GM19043 (cell line): ENCODE results near the gene SREBF1.

Experiments used
- ATAC-seq: cut with Tn5 transposase; IDR thresholded peaks from one replicate; pipeline ENCODE4 v1.9.1; 2021; ENCODE audit warnings: low read depth; ENCODE audit not compliant: unreplicated experiment

SREBF1 gene

DNA sequence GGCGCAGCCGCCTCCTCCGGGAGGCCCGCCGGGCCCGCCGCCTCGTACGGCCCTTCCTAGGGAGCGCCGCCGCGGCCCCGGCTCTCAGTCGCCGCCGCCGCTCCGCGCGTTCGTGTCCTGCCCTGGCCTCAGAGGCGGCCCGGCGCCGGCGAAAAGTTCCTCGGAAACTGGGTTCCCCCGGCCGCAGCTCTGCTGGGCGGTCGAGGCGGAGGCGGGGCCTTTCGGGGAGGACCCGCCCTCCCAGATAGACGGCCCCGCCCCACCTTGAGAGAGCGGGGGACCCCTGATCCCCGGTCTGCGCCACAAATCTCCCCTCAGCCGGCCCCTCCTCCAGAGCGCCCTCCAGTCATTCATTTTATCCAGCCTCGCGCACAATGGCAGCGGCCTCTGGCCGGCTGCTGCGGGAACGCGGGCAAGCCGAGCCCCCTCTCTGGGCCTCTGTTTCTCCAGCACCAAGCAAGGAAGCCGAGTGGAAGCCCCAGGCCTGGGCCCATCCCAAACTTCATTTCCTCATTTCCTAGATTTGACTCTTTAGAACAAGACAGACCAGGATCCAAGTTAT is at the start of gene SREBF1:
Gene SREBF1, minus strand, starts transcription at position 169 of the 562 bp plus-strand sequence. CDS start 169 bp downstream, outside the sequence.
- ATAC-seq, result no peak

DNA sequence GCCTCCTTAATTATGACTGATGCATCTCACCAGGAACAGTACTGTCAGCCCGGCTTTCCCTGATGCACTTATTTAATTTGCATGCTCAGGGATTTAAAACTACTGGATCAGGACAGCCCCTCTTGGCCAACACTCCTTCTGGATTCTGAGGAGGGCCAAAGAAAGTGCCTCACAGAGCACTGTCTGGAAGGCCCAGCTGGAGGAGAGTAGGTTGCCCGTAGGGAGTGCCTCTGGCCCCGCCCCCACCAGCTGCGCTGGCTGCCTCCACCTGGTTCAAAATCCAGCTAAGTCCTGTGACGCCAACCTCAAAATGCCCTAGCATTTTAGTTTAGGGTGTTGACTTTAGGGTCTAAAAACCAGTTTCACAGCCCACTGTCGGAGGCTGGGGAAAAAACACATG is 49.4 kb upstream of the SREBF1 start:
- no peak for ATAC-seq

DNA sequence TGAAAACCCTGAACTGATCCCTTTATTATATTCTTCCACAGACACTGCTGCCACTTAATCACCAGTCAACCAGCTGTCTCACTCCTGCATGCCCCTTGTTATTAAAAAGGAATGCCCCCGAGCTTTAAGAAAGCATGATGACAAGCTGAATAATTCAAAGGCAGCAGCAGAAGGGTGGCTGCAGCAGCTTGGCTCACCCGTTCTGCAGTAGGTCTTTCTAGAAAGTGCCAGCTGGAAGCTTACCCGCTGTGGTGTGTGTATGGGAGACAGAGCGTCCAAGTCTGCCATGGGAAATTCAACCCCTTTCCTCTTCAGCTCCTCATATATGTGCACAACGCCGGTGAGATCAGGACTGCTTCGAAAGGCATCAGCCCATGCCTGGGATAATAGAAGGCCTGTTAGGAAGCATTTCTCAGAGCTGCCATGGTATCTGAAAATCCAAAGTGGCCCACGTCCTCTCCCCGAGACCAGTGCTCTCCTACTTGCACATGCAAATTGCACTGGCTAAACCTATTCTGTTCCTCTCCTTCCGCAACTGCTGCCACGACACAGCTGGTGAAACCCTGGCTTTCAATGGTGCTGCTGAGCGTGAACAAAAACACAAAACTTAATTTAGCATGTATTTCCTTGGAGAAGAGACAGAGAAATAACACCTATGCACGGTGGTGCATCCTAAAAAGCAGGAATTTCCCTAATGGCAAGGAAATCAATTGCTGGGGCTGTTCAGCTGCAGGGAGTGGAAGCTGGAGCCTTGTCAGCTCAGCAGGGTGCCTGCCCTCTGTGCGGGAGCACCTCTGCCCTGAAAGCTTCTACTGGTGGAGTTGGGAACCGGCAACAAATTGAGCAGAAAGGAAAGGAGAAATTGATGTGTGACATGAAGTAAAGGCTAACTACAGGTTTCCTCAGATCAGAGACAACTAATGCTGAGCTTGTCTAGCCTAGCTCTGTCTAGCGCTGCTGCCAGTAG is 47.9 kb upstream of the SREBF1 start:
- ATAC-seq, result no peak

DNA sequence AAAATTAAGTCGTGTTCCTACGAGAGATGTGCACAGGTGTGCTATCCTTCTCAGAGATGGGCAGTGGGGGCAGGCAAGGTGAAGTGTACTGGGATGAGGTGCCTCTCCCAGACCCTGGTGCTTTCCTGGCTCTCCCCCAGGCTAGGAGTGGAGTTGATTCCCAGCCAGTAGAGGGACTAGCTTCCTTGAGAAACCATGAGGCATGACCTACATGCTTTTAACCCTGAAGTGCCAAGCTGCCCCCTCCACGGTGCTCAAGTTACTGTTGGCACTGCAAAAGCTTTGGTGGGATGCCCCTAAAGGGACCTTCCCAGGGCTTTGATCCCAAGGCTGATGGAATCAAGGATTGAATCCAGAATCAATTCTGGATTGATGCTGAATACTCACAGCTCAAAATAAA is 47.0 kb upstream of the SREBF1 start:
- no peak for ATAC-seq

DNA sequence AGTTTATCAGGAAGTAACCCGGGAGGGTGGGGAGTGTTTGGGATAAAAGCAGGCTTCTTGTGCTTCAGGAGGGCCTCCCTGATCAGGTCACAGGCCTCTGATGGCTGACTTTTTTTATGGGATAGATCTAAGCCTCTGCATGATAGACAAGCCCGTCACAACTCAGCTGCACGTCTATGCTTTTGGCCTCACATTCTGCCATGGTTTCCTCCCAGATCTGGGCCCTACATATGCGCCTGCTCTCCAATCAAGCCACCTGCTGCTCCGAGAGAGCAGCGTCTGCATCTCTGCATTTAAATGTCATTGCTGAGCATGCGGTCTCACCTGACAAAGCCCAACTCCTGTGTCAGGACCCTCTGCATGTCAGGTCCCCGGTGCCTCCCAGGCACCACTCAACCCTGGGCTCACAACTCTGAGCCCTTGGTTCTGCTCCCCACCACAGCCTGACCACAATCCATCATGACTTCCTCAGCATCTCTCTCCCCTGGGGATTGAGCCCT is 45.3 kb upstream of the SREBF1 start:
- ATAC-seq, result no peak

DNA sequence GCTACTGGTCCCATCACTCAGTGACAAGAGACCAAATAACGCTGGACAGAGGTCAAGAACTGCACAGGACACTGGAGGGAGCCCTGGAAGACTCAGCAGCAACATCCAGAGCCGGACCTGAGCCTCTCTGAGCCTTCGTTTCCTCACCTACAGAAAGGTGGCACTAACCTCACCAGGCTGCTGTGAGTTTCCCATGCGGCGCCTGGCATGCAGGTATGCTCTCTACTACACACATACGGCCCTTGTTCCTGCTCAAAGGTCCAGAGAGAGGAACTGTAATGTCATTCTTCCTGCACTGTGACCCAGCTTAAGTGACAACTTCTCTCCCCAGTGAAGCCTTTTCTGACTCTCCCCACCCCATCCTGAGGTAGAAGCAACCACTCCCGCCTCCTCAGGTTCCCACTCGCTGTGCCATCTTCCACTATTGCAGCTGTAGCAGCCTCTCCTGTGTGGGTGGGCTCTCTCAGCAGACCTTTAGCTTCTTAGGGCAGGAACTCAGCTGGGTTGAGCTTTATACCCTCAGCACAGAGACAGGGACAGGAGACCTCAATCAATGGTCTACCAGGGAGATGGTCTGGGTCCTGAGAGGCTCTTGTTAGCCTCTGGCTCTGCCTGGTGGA is 43.9 kb upstream of the SREBF1 start:
- no peak for ATAC-seq

DNA sequence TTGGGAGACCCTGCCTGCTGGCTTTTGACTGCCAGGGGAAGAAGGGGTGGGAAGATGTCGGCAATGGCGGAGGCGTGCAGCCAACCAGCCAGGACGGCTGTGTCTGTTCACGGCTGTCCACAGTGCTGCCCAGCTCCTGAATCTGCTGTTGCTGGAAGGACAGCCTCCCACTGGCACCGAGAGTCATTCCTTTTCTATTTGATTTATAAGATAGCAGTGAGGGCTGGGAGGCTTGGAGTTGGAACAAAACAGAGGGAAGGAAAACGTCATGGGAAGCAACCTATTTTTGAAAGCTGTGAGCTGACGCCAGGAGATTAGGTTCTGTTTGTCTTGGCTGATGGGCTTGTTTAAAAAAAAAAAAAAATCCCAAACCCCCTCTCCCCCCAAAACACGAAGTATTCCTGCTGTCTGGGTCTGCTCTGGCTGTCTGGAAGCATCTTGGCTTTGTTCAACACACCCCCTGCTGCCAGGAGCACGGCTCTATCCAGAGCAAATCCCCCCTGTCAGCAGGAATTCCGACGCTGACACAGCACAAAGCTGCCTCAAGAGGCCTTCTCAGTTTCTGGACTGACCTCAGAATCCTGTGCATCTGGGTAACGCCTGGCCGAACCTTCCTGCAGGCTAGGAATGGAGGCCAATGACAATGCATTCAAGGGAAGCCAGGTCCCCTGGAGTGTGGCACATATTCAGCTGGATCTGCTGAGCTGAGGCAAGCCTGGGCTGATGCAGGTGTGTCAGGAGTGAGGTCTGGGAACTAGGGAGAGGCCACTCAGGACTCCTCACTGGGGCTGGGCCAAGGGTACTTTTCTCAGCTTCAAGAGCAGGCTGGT is 41.0 kb upstream of the SREBF1 start:
- no peak for ATAC-seq

DNA sequence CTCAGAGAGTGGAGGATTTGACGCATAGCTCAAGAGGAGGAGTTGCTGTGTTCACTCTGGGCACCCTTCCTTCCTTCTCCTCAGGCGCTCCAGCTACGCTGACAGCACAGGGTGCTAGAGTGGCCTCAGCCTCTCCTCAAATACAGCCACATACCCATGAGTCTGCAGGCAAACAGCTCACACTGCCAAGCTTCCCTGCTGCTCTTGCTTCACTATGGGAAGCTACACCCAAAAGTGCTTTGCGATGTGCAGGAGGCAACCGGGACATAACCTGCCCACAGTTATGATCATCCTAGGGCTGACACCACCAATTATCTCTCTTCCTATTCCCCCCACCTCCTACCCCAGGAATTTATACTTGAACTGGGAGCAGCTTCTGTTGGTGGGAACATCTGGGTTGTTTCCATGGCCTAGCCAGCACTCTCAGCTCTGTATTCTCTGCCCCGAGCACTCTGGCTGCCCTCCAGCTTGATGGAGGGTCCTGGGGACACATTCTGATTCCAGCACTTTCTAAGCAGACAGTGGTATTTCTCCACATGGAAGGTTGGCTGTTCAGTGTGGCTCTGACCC is 40.3 kb upstream of the SREBF1 start:
- ATAC-seq, result no peak

DNA sequence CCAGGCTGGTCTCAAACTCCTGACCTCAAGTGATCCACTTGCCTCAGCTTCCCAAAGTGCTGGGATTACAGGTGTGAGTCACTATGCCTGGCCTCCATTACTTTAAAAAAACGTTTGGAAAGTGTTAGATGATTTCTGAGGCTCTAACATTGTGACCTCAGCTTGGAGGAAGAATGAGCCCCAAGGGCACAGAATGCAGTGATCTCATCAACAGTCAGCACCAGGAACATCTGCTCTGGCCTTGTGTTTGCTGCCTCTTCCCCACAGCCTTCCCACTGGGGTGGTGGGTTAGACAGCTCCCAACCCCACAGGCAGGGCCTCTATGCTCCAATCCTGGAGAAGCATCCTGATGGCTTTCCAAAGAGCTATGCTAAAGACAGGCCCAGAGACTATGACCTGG is 37.7 kb upstream of the SREBF1 start:
- ATAC-seq, result no peak

DNA sequence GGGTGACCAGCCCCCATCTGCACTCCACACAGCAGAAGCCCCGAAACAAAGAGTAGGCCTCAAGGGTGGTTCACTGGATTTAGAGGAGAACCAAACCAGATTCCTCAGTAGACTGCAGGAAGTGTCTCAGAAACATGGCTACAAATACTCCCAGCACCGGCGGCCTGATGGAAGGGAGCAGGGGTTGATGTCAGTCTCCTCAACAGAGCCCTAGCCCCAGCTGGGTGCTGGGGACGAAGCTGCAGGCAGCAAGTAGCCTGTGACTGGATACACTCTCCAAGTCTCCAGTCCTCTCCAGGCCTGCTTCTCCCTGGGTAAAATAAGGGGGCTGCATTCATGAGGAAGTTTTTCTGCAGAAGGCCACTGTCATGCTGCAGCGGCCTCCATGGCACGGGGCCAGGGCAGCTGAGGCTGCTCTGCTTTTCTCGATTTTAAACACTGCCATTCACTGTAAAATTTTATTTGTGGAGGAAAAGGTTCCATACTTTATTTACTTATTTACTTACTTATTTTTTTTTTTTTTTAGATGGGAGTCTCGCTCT is 36.7 kb upstream of the SREBF1 start:
- no peak for ATAC-seq

DNA sequence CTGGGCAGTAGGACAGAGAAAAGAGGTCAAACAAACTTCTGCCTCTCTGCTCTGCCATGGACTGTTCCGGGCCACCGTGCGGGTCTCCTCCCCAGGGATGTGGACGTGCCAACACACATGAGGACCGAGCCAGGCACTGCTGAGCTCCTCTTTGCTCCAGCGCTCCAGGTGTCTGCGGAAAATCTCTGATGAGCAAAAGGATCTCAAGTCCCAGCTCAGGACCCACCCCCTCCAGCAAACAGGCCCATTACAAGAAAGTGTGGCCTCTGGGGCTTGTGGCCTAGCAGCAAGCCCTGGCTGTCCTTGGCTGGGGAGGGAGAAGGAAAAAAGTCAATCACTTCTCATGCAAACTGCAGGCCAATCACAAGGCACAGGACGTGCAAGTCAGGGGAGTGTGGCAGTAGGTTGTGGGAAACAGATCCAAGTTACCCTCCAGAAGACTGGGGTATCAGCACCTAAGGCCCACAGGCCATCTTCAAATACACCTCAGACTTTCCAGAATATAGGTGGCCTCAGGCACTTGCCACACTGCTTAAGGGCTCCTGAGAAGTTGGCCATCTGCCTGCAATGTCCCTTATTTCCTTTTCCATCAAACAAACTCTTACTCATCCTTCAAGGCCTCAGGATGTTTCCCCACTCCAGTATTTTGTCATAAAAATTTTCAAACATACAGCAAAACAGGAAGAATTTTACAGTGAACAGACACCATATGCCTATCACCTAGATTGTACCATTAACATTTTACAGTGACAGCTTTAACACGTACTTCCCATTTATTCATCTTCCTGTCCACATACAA is 36.0 kb upstream of the SREBF1 start:
- no peak for ATAC-seq

DNA sequence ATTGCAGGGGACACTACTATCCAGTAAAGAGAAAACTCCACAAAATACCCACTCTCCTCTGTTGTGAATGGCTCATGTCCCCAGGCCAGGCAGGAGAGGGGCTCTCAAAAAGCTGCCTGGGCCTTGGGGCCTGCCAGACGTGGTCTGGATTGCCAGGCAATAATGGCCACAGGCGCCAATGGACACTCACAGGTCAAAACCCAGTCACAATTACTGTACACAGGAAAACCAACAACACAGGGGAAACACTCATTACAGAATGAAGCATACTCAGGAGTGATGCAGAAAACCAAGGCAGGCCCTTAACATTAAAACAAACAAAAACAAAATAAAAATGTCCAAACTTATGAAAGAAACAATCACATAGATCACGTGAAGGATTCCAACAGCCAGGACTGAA is 35.1 kb upstream of the SREBF1 start:
- ATAC-seq, result no peak

DNA sequence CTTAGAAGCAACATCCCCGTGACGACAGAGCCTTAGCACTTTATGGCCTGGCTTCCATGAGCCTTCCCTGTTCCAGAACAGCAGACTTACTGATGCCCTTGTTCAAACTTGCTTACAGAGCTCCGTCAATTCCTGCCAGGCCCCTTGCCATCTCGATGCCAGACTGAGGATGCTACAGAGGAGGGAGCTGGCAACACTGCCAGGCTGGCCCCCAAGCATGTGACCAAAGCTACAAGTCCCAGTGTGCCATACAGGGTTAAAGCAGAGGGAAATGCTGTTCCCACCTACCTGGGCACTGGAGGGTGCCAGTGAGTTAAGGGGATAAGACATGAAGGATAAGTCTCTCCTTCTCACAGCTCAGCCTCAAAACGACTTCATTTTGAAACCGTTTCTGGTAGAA is 33.5 kb upstream of the SREBF1 start:
- ATAC-seq, result no peak

DNA sequence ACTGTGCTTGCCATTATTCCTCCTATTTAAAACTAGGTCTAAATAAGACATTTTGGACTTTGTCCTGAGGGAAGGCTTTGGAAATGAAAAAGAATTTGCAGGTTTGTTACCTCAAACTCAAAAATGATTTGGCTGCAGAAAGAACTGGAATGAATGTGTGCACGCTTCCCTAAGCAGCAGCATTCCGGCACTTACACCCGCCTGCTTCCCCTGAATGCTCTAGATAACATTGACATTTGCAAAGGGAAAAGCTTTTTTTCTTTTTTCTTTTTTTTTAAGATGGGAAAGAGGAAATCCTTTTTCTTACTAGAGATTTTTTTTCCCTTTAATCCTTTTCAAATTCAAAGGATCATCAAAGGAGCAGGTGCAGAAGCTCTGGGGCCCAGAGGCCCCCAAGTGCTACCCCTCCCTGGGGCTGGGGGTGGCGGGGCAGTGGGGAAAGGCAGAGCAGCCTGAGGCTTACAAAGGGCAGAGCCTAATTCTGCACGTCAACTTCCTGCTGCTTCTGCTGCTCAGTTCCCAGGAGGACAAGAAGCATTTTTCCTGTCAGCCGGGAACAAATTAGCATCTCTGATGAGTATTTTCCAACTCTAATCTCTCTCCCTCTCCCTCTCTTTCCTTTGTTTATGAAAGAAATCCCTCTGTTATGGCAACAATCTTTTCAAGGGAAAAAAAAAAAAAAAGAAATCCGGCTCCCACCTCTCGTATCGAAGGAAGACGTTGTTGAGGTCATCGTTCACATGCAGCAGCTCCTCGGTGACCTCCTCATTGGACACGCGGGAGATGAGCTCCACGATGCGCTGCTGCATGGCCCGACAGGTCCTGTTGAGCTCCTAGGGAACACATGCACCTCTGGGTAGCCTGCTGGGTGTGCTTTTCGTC is 32.1 kb upstream of the SREBF1 start:
- ATAC-seq, result no peak

DNA sequence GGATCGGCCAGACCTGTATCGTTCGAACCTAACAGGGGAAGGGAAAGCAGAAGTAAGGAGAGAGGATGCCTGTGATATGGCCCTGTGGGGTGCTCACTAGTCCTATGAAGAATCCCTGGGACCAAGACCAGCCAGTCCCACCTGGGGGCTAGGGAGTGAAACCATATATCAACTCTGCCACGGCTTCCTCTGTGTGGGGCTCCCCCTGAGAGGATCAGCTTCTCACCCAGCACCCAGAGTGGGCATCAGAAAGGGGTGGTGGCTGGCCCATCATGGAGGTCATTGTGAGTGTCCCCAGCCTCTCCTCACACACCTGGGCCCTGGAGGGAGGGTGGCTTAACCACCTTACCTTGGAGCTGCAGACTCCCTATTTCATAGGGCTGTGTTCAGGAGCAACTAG is 30.1 kb upstream of the SREBF1 start:
- no peak for ATAC-seq

DNA sequence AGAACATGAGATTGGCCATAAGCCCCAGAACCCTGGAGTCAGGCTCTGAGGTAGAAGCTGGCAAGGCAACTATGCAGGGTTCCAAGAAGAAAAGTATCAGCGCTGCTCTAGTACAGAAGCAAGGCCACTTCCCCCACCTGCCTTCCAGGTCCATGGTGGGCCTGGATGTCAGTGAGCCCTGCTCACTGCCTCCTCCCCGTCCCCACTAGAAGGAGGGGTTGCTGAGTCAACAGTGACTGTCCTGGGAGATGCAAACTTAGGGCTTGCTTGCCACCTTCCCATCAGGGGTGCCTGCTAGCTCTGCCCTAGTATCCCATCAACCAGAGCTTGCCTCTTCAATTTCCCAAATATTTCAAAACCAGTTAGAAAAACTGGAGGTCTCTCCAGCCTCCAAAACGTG is 29.6 kb upstream of the SREBF1 start:
- ATAC-seq, result no peak

DNA sequence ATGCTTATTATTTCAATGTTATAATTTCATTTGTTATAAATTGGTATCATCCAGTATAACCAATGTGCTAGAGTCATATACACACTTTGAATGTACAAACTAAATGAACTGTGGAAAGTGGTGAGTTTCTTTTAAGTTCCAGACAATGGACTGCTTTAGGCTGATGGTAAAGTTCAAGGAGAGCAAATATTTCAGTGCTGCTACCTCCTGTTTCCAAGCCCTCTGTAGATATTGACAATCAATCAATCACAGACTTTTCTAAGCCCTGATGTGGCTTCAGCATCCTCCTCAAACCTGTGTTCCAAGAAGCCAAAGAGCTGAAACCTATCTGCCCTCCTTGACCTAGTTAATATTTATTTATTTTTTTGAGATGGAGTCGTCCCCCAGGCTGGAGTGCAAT is 28.2 kb upstream of the SREBF1 start:
- no peak for ATAC-seq

DNA sequence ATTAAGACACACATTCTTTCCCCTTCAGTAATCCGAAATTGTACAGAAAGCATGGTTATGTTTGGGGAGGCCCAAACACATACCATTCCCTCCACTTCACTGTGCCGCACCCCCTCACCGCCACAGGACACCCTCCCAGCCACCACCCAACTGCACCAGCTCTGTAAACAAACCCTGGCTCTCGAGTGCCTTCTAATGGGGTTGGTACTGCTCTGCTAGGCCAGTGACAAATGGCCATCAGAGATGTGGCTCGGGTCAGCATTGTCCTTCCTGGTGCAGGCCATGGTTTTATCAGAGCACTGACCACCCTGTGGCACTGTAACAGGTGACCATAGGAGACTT is 24.0 kb upstream of the SREBF1 start:
- no peak for ATAC-seq
